Measurements from ENCODE around the gene NT5C1B.
A peak's percentile ranks its signal among the peaks of the same experiment; 100 is the strongest.

DNA sequence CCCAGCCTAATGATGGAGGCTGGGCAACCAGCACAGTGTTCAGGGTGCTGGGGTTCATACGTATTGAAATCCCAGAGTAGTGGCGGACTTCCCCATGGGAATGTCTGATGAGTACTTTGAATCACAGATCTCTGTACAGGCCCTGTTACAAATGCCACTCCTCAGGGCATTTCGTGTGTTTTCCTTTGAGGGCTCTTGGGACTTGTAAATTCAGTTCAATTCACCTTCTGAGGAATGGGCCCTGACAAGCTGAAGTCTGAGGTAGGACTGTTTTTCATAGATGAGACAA is 28.6 kb downstream of the NT5C1B start:
- TF ChIP-seq, protein P1, sequence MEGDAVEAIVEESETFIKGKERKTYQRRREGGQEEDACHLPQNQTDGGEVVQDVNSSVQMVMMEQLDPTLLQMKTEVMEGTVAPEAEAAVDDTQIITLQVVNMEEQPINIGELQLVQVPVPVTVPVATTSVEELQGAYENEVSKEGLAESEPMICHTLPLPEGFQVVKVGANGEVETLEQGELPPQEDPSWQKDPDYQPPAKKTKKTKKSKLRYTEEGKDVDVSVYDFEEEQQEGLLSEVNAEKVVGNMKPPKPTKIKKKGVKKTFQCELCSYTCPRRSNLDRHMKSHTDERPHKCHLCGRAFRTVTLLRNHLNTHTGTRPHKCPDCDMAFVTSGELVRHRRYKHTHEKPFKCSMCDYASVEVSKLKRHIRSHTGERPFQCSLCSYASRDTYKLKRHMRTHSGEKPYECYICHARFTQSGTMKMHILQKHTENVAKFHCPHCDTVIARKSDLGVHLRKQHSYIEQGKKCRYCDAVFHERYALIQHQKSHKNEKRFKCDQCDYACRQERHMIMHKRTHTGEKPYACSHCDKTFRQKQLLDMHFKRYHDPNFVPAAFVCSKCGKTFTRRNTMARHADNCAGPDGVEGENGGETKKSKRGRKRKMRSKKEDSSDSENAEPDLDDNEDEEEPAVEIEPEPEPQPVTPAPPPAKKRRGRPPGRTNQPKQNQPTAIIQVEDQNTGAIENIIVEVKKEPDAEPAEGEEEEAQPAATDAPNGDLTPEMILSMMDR (conservative IDR thresholded peaks at IDR 0.05; ENCODE audit: low read depth in 2 of 2): no peak
- TF ChIP-seq, protein P2, sequence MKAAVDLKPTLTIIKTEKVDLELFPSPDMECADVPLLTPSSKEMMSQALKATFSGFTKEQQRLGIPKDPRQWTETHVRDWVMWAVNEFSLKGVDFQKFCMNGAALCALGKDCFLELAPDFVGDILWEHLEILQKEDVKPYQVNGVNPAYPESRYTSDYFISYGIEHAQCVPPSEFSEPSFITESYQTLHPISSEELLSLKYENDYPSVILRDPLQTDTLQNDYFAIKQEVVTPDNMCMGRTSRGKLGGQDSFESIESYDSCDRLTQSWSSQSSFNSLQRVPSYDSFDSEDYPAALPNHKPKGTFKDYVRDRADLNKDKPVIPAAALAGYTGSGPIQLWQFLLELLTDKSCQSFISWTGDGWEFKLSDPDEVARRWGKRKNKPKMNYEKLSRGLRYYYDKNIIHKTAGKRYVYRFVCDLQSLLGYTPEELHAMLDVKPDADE (IDR thresholded peaks at IDR 0.05): no peak
- TF ChIP-seq POLR2AphosphoS5 (IDR thresholded peaks at IDR 0.05; ENCODE audit: low read depth): peak; percentile 75; the same call in 1 of the 2 replicates
- TF ChIP-seq EZH2 (IDR thresholded peaks at IDR 0.05; ENCODE audit: low read depth, unreplicated experiment): no peak
- TF ChIP-seq, protein P3, sequence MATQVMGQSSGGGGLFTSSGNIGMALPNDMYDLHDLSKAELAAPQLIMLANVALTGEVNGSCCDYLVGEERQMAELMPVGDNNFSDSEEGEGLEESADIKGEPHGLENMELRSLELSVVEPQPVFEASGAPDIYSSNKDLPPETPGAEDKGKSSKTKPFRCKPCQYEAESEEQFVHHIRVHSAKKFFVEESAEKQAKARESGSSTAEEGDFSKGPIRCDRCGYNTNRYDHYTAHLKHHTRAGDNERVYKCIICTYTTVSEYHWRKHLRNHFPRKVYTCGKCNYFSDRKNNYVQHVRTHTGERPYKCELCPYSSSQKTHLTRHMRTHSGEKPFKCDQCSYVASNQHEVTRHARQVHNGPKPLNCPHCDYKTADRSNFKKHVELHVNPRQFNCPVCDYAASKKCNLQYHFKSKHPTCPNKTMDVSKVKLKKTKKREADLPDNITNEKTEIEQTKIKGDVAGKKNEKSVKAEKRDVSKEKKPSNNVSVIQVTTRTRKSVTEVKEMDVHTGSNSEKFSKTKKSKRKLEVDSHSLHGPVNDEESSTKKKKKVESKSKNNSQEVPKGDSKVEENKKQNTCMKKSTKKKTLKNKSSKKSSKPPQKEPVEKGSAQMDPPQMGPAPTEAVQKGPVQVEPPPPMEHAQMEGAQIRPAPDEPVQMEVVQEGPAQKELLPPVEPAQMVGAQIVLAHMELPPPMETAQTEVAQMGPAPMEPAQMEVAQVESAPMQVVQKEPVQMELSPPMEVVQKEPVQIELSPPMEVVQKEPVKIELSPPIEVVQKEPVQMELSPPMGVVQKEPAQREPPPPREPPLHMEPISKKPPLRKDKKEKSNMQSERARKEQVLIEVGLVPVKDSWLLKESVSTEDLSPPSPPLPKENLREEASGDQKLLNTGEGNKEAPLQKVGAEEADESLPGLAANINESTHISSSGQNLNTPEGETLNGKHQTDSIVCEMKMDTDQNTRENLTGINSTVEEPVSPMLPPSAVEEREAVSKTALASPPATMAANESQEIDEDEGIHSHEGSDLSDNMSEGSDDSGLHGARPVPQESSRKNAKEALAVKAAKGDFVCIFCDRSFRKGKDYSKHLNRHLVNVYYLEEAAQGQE (IDR thresholded peaks at IDR 0.05; ENCODE audit: unreplicated experiment): no peak
- no peak for TF ChIP-seq NANOG (IDR thresholded peaks at IDR 0.05; ENCODE audit: borderline replicate concordance)
- TF ChIP-seq, protein P4, sequence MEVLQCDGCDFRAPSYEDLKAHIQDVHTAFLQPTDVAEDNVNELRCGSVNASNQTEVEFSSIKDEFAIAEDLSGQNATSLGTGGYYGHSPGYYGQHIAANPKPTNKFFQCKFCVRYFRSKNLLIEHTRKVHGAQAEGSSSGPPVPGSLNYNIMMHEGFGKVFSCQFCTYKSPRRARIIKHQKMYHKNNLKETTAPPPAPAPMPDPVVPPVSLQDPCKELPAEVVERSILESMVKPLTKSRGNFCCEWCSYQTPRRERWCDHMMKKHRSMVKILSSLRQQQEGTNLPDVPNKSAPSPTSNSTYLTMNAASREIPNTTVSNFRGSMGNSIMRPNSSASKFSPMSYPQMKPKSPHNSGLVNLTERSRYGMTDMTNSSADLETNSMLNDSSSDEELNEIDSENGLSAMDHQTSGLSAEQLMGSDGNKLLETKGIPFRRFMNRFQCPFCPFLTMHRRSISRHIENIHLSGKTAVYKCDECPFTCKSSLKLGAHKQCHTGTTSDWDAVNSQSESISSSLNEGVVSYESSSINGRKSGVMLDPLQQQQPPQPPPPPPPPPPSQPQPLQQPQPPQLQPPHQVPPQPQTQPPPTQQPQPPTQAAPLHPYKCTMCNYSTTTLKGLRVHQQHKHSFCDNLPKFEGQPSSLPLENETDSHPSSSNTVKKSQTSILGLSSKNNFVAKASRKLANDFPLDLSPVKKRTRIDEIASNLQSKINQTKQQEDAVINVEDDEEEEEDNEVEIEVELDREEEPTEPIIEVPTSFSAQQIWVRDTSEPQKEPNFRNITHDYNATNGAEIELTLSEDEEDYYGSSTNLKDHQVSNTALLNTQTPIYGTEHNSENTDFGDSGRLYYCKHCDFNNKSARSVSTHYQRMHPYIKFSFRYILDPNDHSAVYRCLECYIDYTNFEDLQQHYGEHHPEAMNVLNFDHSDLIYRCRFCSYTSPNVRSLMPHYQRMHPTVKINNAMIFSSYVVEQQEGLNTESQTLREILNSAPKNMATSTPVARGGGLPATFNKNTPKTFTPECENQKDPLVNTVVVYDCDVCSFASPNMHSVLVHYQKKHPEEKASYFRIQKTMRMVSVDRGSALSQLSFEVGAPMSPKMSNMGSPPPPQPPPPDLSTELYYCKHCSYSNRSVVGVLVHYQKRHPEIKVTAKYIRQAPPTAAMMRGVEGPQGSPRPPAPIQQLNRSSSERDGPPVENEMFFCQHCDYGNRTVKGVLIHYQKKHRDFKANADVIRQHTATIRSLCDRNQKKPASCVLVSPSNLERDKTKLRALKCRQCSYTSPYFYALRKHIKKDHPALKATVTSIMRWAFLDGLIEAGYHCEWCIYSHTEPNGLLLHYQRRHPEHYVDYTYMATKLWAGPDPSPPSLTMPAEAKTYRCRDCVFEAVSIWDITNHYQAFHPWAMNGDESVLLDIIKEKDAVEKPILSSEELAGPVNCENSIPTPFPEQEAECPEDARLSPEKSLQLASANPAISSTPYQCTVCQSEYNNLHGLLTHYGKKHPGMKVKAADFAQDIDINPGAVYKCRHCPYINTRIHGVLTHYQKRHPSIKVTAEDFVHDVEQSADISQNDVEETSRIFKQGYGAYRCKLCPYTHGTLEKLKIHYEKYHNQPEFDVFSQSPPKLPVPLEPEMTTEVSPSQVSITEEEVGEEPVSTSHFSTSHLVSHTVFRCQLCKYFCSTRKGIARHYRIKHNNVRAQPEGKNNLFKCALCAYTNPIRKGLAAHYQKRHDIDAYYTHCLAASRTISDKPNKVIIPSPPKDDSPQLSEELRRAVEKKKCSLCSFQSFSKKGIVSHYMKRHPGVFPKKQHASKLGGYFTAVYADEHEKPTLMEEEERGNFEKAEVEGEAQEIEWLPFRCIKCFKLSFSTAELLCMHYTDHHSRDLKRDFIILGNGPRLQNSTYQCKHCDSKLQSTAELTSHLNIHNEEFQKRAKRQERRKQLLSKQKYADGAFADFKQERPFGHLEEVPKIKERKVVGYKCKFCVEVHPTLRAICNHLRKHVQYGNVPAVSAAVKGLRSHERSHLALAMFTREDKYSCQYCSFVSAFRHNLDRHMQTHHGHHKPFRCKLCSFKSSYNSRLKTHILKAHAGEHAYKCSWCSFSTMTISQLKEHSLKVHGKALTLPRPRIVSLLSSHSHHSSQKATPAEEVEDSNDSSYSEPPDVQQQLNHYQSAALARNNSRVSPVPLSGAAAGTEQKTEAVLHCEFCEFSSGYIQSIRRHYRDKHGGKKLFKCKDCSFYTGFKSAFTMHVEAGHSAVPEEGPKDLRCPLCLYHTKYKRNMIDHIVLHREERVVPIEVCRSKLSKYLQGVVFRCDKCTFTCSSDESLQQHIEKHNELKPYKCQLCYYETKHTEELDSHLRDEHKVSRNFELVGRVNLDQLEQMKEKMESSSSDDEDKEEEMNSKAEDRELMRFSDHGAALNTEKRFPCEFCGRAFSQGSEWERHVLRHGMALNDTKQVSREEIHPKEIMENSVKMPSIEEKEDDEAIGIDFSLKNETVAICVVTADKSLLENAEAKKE (CRISPR knock-in tag; IDR thresholded peaks at IDR 0.05): no peak
- no peak for TF ChIP-seq CREB1 (CRISPR knock-in tag; IDR thresholded peaks at IDR 0.05; ENCODE audit: low read depth)
- no peak for TF ChIP-seq ZNF114 (CRISPR knock-in tag; IDR thresholded peaks at IDR 0.05)
- TF ChIP-seq EZH2phosphoT487 (IDR thresholded peaks at IDR 0.05; ENCODE audit: unreplicated experiment): no peak
- TF ChIP-seq JUNB (IDR thresholded peaks at IDR 0.05; ENCODE audit: unreplicated experiment): no peak
- no peak for TF ChIP-seq STAT1 (IDR thresholded peaks at IDR 0.05; ENCODE audit: unreplicated experiment)
